Activated B cell treated with CpG ODN at 0.5 μM for 24 hours (primary cell): ENCODE results near the gene SEMA5A. TPM values are rescaled to one million over a fixed set of nuclear protein-coding genes. Genes with fewer than 3 reads are reported as not detected.
"Not testable (repeated sequence)": the region's sequence is repeated elsewhere in the genome, so short reads cannot be mapped to it uniquely, and the experiment has no call there.

Experiments
- ATAC-seq: fragments of 200-7000 bp; cut with Tn5 transposase; one replicate; pipeline ENCODE4 v1.10.0; 2021; ENCODE audit warnings: low read depth, mild to moderate bottlenecking, moderate library complexity
- CTCF ChIA-PET: fragments of 350-600 bp; sonication (Branson Sonifier 250); formaldehyde crosslinking; loops from one replicate; lab custom pipeline; 2021; ENCODE audit warnings: antibody characterized with exemption; lab: Charles Lee
- POLR2A ChIA-PET: fragments of 350-600 bp; sonication (Branson Sonifier 250); formaldehyde crosslinking; loops from one replicate; lab custom pipeline; 2021; ENCODE audit warnings: antibody characterized with exemption; lab: Charles Lee
- DNase-seq: peaks from one replicate; pipeline ENCODE4 v3.0.0; 2022
- H3K27ac Mint-ChIP-seq: one replicate; pipeline ENCODE4 v1.8.0; 2020; ENCODE audit warnings: mixed read lengths
- H3K27me3 Mint-ChIP-seq: one replicate; pipeline ENCODE4 v1.8.0; 2021; ENCODE audit warnings: mixed read lengths
- H3K36me3 Mint-ChIP-seq: one replicate; pipeline ENCODE4 v1.8.0; 2021; ENCODE audit warnings: low read depth, mixed read lengths
- H3K4me1 Mint-ChIP-seq: one replicate; pipeline ENCODE4 v1.8.0; 2021; ENCODE audit warnings: mixed read lengths
- H3K4me3 Mint-ChIP-seq: one replicate; pipeline ENCODE4 v1.8.0; 2020; ENCODE audit warnings: mild to moderate bottlenecking, mixed read lengths
- H3K9me3 Mint-ChIP-seq: one replicate; pipeline ENCODE4 v1.8.0; 2020; ENCODE audit warnings: mixed read lengths
- CTCF ChIP-seq: fragments of 200-600 bp; IDR thresholded peaks from one replicate; pipeline ENCODE4 v1.8.0; 2022; ENCODE audit warnings: antibody characterized with exemption, mild to moderate bottlenecking
- intact Hi-C: fragments of 100-400 bp; cut with micrococcal nuclease; formaldehyde crosslinking; loops from one replicate; pipeline ENCODE4 v1.15.1; 2024
- total RNA-seq: library from RNA; stranded (reverse); gene quantifications from 2 replicates; pipeline ENCODE4 v1.2.3, GENCODE V29; 2022

Gene SEMA5A
- total RNA-seq, 1 donor from 2014 or later = not detected

GRCh38 chr5:9408964-9409363, 136.9 kb downstream of the SEMA5A start:
- H3K27me3 Mint-ChIP-seq = no peaks in the 10 kb centered on the region
- POLR2A ChIA-PET = no interaction called here
- H3K9me3 Mint-ChIP-seq = no peaks in the 10 kb centered on the region
- H3K36me3 Mint-ChIP-seq = no peaks in the 10 kb centered on the region
- H3K27ac Mint-ChIP-seq = no peak overlapping the region
- ATAC-seq (no peak), DNase-seq (no peak)
- no peak for TF ChIP-seq CTCF
- no peak overlapping the region for H3K4me3 Mint-ChIP-seq
- CTCF ChIA-PET = no interaction called here
- H3K4me1 Mint-ChIP-seq = no peaks in the 10 kb centered on the region
- intact Hi-C loops = no loop called here

- intact Hi-C loops = no loop called here
- no peak for TF ChIP-seq CTCF
- H3K4me1 Mint-ChIP-seq = no peaks in the 10 kb centered on the region
- ChIA-PET POLR2A (no interaction called here), CTCF (no interaction called here)
- no peak overlapping the region for H3K4me3 Mint-ChIP-seq
- H3K36me3 Mint-ChIP-seq = no peaks in the 10 kb centered on the region
- H3K27me3 Mint-ChIP-seq = no peaks in the 10 kb centered on the region
- DNase-seq (no peak), ATAC-seq (no peak)
- no peak overlapping the region for H3K27ac Mint-ChIP-seq
- H3K9me3 Mint-ChIP-seq = no peaks in the 10 kb centered on the region
Measured at GRCh38 chr5:9405196-9405754, 140.6 kb downstream of the SEMA5A start.

- Mint-ChIP-seq H3K4me1 (no peaks in the 10 kb centered on the region), H3K27me3 (no peaks in the 10 kb centered on the region), H3K9me3 (no peaks in the 10 kb centered on the region), H3K4me3 (no peak overlapping the region), H3K36me3 (no peaks in the 10 kb centered on the region), H3K27ac (no peak overlapping the region)
- no peak for TF ChIP-seq CTCF
- ChIA-PET CTCF (no interaction called here), POLR2A (no interaction called here)
- intact Hi-C loops = no loop called here
- DNase-seq (no peak), ATAC-seq (no peak)
Measured at GRCh38 chr5:9401786-9402472, 143.9 kb downstream of the SEMA5A start.

- H3K36me3 Mint-ChIP-seq, DNase-seq, CTCF ChIA-PET, ATAC-seq, POLR2A ChIA-PET, intact Hi-C loops, H3K27me3 Mint-ChIP-seq, H3K27ac Mint-ChIP-seq, H3K4me3 Mint-ChIP-seq, H3K4me1 Mint-ChIP-seq, H3K9me3 Mint-ChIP-seq: not testable (repeated sequence)
Measured at GRCh38 chr5:9399783-9400182, 146.1 kb downstream of the SEMA5A start.

GRCh38 chr5:9399094-9399493, 146.8 kb downstream of the SEMA5A start:
- H3K4me3 Mint-ChIP-seq = no peak overlapping the region
- ATAC-seq = no peak

More at GRCh38 chr5:9399094-9399493, 146.8 kb downstream of the SEMA5A start:
- POLR2A ChIA-PET = no interaction called here
- no peak for TF ChIP-seq CTCF
- Mint-ChIP-seq H3K27ac (no peak overlapping the region), H3K27me3 (no peaks in the 10 kb centered on the region), H3K36me3 (no peaks in the 10 kb centered on the region), H3K9me3 (no peaks in the 10 kb centered on the region), H3K4me1 (no peaks in the 10 kb centered on the region)
- DNase-seq = no peak
- CTCF ChIA-PET = no interaction called here
- intact Hi-C loops = no loop called here
